ENCODE measurements around the gene UBE2QL1.

DNA sequence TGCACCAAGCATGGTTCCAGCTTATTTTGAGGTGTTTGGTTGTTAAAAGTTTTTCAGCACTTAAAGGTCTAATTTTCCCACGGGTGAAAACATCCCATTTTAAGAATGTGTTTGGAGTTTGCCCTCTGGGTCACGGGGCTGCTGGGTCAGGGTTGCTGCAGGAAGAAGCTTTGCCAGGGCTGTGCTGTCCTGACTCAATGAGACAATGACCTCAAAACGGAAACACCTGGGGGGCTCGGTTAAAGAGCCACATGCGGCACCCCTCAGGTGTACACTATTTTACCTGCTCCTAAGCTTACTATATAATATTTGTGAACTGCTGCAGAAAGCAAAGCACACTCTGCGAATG, 27.6 kb downstream of the UBE2QL1 start:
- TF ChIP-seq POLR2A (IDR thresholded peaks at IDR 0.05; ENCODE audit: low read length) = no peak
- TF ChIP-seq GATA1 (IDR thresholded peaks at IDR 0.05; ENCODE audit: low read depth, low read length) = no peak
